8988T (cell line): Measurements from ENCODE around the gene ACOT4.
"Not testable (repeated sequence)": the region's sequence is repeated elsewhere in the genome, so short reads cannot be mapped to it uniquely, and the experiment has no call there.

Experiments
- DNase-seq: peaks from one replicate; pipeline ENCODE4 v3.0.0; 2011

The ACOT4 gene

GRCh38 chr14:73582102-73582979 lies 9.3 kb upstream of the ACOT4 start:
- not testable (repeated sequence) for DNase-seq

- no peak for DNase-seq
These were observed 3.0 kb upstream of the ACOT4 start for GRCh38 chr14:73588695-73589094.

GRCh38 chr14:73589116-73589515 lies 2.6 kb upstream of the ACOT4 start:
- no peak for DNase-seq

GRCh38 chr14:73590673-73591004 lies 1.0 kb upstream of the ACOT4 start:
- not testable (repeated sequence) for DNase-seq

- no peak for DNase-seq
These were observed 2.8 kb downstream of the ACOT4 start for GRCh38 chr14:73594491-73594890.

- no peak for DNase-seq
These were observed 7.8 kb downstream of the ACOT4 start for GRCh38 chr14:73599499-73599898.

- DNase-seq = no peak
These were observed 11.3 kb downstream of the ACOT4 start for GRCh38 chr14:73602994-73603393.

GRCh38 chr14:73606271-73606670 lies 14.6 kb downstream of the ACOT4 start:
- DNase-seq = no peak

GRCh38 chr14:73607241-73607640 lies 15.6 kb downstream of the ACOT4 start:
- DNase-seq = no peak

GRCh38 chr14:73610687-73611086 lies 19.0 kb downstream of the ACOT4 start:
- DNase-seq = no peak

GRCh38 chr14:73612339-73613045 lies 20.8 kb downstream of the ACOT4 start, which contains the start of gene ACOT6:
TSS of gene ACOT6 (plus strand) at chr14:73612517. CDS start at chr14:73612572, 55 bp downstream.
- DNase-seq = peak; percentile 76

- no peak for DNase-seq
These were observed 21.3 kb downstream of the ACOT4 start for GRCh38 chr14:73613046-73613383.

GRCh38 chr14:73613419-73613963 lies 21.8 kb downstream of the ACOT4 start:
- DNase-seq = no peak

- no peak for DNase-seq
These were observed 25.2 kb downstream of the ACOT4 start for GRCh38 chr14:73616831-73617230.

GRCh38 chr14:73619524-73619923 lies 27.9 kb downstream of the ACOT4 start:
- no peak for DNase-seq

GRCh38 chr14:73620268-73620667 lies 28.6 kb downstream of the ACOT4 start:
- no peak for DNase-seq

GRCh38 chr14:73623504-73624054 lies 31.9 kb downstream of the ACOT4 start:
- no peak for DNase-seq

GRCh38 chr14:73625706-73626105 lies 34.0 kb downstream of the ACOT4 start:
- no peak for DNase-seq

GRCh38 chr14:73627151-73627558 lies 35.5 kb downstream of the ACOT4 start:
- DNase-seq = no peak

GRCh38 chr14:73630009-73630780 lies 38.5 kb downstream of the ACOT4 start:
- no peak for DNase-seq

- peak; percentile 37 for DNase-seq
These were observed 41.7 kb downstream of the ACOT4 start for GRCh38 chr14:73633116-73634010.
